ENCODE results near the gene UMODL1.

GRCh38 chr21:42062236-42063022 lies 8.7 kb upstream of the UMODL1 start:
- TF ChIP-seq CTCF (conservative IDR thresholded peaks at IDR 0.05) (no peak), EZH2 (IDR thresholded peaks at IDR 0.05; ENCODE audit: low read depth) (no peak)
